HTERT RPE-1 (cell line): ENCODE results near the gene EIF4H.
"Not testable (repeated sequence)": the region's sequence is repeated elsewhere in the genome, so short reads cannot be mapped to it uniquely, and the experiment has no call there.

Experiments used
- in situ Hi-C: fragments of 300-500 bp; cut with MboI; formaldehyde crosslinking; loops from 4 replicates; pipeline ENCODE4 v1.14.3; 2020; ENCODE audit warnings: low sequenced_read_pairs

The EIF4H gene

DNA sequence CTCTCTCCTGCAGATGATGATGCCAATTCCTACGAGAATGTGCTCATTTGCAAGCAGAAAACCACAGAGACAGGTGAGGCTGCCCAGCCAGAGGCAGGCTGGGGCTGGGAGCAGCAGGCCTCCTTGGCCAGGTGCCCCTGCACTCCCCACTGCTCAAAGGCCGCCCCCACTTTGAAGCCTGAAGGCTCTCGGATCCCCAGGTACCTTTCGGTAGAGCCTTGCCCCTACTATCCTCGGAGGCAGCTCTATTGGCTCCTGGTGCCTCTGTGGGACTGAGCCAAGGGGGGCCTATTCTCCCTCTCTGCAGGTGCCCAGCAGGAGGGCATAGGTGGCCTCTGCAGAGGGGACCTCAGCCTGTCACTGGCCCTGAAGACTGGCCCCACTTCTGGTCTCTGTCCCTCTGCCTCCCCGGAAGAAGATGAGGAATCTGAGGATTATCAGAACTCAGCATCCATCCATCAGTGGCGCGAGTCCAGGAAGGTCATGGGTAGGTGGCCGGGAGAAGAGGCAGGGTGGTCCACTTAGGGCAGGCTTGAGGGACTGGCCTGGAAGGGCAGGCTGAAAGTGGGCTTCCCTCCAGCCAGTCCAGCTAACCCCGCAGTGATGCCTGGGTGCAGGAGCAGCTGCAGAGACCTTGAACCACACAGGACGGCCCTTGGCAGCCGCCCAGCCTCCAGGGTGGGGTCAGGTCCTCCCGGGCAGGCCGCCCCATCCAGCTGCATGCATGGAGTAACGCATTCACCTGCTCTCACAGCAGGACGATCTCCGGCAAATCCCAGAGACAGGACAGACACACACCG lies 49.8 kb downstream of the EIF4H start:
- in situ Hi-C loops, result no loop called here

DNA sequence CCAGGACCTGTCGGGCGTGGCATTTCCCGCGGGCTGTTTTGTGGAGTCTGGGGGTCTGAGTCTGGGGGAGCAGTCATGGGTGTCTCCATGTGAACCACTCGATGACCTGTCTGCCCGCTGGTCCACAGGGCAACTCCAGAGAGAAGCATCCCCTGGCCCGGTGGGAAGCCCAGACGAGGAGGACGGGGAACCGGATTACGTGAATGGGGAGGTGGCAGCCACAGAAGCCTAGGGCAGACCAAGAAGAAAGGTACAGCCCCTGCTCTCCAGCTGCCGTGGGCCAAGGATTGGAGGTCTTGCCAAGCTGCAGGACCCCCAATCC lies 50.3 kb downstream of the EIF4H start:
- in situ Hi-C loops, result no loop called here

DNA sequence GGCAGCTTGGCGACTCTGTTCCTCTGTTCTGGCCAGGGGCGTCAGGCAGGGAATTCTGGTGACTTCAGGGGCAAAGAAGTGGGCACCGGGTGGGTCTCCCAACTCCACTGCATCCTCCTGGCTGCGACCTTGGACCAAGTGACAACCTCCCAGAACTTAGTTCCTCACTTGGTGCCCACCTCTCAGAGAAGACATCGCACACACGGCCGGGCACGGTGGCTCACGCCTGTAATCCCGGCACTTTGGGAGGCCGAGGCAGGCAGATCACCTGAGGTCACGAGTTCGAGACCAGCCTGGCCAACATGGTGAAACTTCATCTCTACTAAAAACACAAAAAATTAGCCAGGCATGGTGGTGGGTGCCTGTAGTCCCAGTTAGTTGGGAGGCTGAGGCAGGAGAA lies 50.8 kb downstream of the EIF4H start:
- in situ Hi-C loops, result not testable (repeated sequence)

- in situ Hi-C loops, result no loop called here
These were observed 51.2 kb downstream of the EIF4H start for GRCh38 chr7:74225400-74225799.

DNA sequence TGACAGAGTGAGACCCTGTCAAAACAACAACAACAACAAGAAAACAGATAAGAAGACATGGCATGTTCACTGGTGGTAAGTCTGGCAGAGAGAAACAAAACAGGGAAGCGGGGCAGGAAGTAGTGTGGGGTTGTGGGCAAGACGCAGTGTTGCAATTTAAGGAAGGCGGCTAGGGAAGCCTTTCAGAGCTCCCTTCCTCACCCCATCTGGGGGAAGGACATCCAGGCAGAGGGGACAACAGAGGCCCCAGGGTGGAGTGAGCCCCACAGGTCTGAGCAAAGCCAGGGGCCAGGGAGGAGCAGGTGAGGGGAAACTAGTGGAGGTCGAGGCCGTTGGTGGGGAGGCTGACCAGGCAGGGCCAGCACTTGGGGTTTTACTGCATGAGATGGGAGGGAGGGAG lies 52.5 kb downstream of the EIF4H start:
- in situ Hi-C loops, result no loop called here

GRCh38 chr7:74228951-74229900 lies 55.1 kb downstream of the EIF4H start:
- in situ Hi-C loops, result no loop called here

GRCh38 chr7:74230446-74231231 lies 56.5 kb downstream of the EIF4H start:
- in situ Hi-C loops, result no loop called here

GRCh38 chr7:74231232-74231590 lies 57.1 kb downstream of the EIF4H start:
- in situ Hi-C loops, result no loop called here

GRCh38 chr7:74233655-74234285 lies 59.6 kb downstream of the EIF4H start:
- in situ Hi-C loops, result no loop called here

- in situ Hi-C loops, result no loop called here
These were observed 61.5 kb downstream of the EIF4H start for GRCh38 chr7:74235518-74236268.

- in situ Hi-C loops, result no loop called here
These were observed 62.1 kb downstream of the EIF4H start for GRCh38 chr7:74236284-74236683.

- in situ Hi-C loops, result no loop called here
These were observed 66.3 kb downstream of the EIF4H start for GRCh38 chr7:74240482-74240881.

- in situ Hi-C loops, result no loop called here
These were observed 67.9 kb downstream of the EIF4H start for GRCh38 chr7:74242122-74242443.

- in situ Hi-C loops, result no loop called here
These were observed 72.3 kb downstream of the EIF4H start for GRCh38 chr7:74246497-74246896.
